Stimulated activated CD8-positive, alpha-beta memory T cell treated with anti-CD3 and anti-CD28 coated beads, Interleukin-12 subunit alpha, Interleukin-12 subunit beta, amount 100 ng/mL, for 24 hours (primary cell): ENCODE results near the gene FGF3.

ENCODE experiments used
- DNase-seq: peaks from one replicate; pipeline ENCODE4 v3.0.0-alpha.2; 2020; ENCODE audit errors: extremely low read depth

FGF3 gene

DNA sequence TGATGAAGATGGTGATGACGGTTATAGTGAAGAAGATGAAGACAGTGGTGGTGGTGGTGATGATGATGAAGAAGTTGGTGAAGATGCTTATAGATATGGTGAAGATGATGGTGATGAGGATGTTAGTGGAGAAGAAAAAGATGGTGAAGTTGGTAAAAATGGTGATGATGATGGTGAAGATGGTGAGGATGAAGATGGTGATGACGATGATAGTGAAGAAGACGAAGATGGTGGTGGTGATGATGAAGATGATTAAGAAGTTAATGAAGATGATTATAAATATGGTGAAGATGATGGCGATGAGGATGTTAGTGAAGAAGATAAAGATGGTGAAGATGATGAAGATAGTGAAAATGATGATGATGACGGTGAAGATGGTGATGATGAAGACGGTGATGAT, 25.2 kb upstream of the FGF3 start:
- DNase-seq: no peak

DNA sequence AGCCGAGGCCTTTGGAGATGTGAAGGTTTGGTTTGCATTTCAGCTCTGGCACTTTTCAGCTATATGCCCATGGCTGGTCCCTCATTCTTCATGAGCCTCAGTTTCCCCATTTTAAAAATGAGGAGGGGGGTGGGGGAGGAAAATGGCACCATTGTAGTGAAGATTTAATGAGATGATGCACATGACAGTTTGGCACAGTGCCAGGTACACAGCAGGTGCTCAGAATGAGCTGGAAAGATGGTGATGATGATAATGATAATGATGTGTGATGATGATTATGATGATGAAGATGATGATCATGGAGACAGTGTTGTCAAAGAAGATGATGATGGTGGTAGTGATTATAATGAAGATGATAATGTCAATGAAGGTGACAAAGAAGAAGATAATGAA, 24.3 kb upstream of the FGF3 start:
- DNase-seq: no peak

DNA sequence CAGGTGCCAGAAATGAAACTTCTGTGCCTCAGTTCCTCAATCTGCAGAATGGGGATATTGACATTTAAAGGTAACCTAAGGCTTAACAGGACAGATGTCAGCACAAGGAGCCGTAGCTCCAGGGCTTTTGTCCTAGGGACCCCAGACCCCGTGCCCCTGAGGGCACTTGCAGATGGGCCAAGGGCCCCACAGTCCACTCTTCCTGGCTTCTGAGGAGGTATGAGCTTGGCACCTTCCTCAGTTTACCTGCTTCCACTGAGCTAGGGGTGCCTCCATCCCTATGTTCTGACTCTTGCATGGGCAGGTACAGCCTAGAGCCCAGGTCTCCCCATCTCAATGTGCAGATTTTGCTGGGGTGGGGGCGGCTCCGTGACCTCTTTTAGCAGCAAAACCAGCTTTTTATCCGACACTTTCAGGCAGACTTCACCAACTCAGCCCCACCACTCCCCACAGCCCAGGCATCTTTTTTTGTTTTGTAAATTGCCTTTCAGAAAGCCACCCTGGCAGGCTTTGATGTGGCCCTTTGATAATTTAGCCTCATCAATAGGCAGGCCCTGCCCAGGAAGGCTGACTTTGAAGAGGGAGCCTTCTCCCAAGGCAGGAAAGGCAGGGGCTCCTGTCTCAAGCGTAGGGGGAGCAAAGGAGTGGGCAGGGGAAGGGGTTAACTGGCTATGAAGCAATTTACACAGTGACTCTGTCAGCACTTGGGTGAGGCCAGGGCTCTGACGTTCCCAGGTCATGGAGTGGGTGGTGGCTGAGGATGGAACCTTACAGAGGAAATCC, 23.7 kb upstream of the FGF3 start:
- no peak for DNase-seq

DNA sequence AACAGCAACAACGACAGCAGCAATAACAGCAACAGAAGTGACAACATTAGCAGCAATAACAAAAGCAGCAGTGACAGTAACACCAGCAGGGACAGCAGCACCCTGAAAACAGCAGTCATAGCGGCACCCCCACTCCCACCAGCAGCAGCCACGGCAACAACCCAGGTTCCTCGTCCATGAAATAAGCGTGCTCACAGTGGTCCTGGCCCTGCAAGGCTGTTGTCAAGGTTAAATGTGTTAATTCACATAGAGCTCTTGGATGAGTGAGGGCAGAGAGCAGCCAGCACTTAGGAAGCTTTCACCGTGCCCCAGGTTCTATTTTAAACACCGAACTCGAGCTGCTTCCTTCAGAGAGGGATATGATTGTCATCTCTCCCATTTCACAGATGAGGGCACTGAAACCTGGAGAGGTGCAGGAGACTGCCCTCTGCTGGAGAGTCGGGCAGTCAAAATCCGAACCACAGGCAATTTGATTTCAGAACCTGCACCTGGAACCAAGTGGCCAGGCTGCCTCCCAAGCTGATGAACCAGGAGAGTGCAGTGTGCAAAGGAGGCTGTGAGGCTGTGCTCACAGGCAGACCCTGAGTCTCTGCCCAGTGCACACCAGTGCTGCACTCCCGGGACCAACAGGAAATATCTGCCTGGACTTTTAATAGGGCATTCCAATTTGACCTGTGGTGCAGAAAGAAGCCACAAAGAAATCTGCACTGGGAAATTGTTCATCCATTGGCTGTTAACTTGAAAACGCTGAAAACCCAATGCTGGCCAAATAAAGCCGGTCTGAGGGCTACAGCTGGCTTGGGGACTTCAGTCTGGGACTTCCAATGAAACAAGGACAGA, 22.9 kb upstream of the FGF3 start:
- DNase-seq: no peak

DNA sequence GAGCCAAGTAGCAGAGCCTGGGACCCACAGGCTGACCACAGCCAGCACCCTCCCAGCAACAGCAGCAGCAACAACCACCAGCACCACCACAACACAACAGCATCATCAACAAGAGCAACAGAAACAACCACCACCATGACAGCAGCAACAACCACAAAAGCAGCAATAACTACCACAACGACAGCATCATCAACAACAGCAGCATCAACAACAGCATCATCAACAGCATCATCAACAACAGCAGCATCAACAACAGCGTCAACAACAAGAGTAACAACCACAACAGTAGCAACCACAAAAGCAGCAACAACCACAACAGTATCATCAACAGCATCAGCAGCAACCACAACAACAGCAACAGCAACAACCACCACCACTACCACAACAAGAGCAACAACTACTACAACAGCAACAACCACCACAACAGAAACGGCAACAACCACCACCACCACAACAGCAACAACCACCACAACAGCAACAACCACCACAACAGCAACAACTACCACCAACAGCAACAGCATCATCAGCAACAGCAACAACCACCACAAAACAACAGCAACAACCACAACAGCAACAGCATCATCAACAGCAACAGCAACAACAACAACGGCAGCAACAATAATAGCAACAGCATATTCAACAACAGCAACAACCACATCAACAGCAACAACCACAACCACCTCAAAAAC, 22.1 kb upstream of the FGF3 start:
- no peak for DNase-seq

DNA sequence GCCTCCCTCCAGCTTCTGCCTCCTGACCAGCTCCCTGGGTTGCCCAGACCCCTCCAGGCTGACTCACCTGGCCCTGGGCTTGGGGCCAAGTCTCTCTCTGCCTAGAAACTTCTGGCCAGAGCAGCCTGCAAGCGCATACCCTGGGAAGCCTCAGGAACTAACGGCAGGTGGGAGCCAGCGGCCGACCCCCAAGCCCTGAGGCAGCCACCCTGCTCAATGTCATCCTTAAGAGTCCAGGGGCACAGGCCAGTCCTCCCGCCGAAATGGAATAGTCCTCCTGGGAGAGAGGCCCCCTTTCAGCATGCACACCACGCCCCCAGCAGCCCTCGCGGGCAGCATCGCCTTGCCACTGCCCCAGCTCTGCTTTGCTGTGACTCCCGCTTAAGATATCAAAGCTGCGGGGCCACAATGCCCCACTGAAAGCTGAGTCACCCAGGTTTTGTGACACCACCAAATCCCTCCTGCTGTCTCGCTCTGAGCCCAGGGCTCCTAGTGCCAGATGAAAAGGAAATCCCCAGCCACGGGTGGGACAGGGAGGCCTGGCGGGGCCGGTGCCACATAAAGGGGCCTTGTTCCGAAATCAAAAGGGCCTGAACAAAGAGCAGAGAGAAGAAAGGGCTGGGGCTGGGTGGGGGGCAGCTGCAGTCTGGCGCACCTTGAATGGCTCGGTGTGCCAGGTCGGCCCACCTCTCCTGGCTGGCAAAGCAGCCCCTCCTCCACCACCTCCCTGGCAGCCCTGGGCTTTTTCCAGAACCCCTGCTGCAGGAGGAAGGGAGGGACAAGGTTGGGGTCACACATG, 21.4 kb upstream of the FGF3 start:
- DNase-seq: no peak

DNA sequence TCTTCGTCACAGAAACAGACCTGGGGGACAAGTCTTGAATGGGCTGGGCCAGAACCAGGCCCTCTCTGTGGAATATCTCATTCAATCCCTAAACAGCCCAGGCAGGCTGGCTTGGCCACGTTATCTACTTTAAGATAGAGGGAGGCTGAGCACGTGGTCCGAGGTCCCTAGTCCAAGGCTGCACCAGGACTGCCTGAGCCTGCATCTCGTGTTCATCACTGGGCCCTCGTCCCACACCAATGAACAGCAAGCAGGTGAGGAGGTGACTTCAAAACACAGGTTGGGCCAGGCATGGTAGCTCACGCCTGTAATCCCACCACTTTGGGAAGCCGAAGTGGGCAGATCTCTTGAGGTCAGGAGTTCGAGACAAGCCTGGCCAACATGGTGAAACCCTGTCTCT, 20.3 kb upstream of the FGF3 start:
- no peak for DNase-seq

DNA sequence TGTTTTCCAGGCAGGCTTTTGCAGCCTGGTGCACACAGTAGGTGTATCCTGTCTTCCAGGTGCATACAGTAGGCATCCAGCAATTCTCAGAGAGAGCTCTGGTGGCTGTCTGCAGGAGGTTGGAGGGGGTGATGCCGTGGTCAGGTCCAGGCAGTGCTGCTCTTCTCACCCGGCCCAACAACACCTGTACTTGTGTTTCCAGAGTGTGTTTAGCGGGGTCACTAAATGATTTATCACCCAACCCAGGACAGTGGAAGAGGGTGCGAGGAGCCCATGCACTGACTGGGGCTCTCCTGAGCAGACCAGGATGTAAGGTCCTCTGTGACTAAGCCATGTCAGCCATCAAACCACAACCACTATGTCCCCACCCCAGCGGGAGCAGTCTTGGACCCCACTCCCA, 18.6 kb upstream of the FGF3 start:
- no peak for DNase-seq

DNA sequence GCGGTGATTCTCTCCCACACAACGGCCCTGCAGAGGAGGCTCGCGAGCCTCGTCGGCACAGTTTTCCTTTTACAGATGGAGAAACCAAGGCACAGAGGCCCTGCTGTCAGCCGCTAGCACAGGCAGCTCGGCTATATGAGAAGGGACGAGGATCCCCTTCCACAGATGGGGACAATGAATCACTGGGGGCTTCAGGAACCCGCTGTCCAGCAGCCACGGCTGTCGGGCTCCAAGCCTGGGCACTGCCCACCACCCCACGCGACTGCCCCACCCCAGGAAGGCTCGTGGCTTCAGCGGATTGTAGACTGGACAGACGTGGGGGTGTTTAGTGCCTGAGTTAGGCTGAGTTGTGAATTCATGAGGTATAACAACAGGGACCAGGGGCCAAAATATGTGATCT, 17.2 kb upstream of the FGF3 start:
- DNase-seq: no peak

DNA sequence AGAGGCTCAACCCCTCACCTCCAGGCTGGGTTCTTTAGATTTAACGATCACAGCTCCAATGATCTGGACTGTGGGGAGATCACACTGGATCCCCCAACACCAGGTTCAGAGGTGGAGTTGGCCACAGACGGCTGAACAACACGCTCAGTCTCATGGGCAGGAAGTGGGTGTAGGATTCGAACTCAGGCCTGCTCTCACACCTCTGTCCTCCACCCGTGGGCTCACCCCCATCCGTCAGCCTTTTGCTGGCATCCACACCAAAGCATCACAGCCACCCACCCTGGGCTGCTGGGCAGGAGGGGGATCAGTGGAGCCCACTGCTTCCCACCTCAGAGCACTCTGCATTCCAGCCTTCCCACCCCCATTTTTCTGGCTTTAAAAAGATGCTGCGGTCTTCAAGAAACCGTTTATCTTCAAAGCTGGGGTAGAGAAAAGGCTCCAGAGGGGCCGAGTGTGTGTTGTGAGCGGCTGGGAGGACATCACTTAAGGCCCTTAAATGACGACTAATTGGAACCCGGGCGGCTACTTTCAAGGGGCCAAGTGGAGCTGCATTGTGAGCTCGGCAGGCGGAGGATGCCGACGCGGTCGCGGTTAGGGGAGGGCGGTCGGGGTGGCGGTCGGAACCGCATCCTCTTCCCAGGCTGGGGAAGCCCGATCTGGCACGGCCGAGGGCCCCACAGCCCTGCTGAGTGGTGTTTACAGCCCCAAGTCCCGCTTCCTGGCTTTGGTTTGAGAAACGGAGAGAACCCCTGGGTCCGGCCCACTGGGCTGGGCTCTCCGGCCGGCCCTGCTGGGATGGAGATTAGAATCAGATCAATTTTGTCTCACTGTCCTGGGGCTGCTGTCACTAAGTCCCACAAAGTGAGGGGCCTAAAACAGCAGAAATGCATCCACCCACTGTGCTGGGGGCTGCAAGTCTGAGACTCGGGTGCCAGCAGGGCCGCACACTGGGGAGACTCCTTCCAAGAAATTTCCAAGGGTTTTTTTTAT, 15.9 kb upstream of the FGF3 start:
- DNase-seq: no peak

DNA sequence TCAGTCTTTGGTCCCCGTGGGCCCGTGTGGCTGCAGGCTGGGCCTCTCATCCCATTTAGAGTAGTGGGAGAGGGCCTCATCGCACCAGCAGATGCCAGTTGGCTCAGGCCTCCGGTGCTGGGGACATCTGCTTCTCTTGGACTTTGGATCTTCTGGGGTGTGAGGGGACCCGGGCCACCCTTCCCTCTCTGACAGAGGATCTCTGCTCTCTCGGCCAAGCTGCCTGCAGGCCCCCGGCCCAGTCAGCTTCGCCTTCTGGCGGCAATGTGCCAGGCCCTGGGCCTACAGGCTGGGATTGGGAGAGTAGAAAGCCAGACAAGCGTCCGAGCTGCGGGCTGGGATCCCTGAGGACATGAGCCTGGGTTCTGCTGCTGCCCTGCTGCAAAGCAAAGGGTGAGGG, 15.0 kb upstream of the FGF3 start:
- no peak for DNase-seq

DNA sequence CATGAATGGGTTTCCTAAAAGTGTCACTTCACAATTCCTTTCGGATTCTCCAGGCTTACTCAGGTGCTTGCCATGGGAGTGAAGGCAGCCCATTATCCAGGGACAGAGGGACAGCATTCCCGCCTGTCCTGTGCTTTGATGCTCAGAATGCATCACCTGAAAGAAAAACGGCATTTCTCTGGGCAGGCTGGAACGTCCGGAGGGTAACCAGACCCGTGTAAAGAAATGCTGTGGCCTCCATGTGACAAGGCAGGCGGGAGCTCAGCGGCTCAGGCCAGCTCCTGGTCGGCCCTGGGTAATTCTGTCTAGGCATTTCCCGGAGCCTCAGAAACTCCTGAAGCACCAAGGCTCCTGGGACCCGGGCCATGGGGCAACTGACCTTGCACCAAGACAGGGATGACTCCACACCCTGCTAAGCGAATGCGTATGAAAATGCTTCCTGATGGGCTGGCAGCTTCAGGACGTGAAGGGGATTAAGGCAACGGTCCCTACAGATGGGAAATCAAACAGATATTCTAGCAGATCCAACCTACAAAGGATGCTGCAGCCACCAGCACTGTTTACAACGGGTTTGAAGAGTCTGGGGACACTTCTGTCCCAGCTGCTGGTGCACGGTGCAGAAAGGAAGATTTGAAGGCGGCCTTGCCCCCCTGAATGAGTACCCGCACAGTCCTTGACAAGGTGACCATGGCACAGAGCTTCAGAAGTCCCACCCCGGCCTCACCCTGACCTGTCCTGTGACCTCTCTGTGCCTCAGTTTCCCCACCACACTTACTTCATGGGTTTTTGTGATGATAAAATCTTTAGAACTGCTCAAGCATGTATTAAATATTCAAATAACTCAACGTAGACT, 13.6 kb upstream of the FGF3 start:
- DNase-seq: no peak

DNA sequence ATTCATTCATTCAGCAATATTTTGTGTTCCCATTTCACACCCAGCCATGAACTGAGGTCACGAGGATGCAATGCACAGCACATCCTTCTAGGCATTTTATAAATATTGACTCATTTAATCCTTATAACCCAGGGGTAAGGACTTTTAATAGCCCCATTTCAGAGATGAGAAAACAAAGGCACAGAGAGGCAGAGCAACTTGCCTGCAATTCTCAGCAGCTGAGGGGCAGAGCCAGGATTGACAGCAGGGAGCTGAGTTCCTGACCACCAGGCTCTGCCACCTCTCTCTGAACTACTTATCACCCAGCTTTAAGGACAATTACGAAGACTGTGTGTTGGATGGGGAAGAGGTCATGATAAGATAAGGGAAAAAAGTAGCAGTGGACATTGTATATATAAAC, 12.8 kb upstream of the FGF3 start:
- no peak for DNase-seq

DNA sequence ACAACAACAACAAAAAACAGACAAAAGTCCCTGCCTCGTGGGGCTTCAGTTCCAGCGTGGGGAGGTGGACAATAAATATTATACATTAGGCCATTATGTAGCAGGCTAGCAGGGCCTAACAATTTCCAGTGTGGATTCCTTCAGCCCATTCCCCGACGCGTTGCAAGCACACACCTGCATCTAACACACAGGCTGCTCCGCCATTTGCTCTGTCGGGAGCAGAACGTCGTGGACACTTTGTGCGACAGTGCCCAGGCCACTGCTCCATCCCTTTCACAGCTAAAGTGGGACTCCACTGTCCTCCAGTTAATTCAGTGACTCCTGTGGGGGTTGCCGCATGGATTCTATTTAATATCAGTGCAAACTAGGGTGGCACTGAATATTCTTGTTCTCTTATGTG, 10.9 kb upstream of the FGF3 start:
- no peak for DNase-seq

DNA sequence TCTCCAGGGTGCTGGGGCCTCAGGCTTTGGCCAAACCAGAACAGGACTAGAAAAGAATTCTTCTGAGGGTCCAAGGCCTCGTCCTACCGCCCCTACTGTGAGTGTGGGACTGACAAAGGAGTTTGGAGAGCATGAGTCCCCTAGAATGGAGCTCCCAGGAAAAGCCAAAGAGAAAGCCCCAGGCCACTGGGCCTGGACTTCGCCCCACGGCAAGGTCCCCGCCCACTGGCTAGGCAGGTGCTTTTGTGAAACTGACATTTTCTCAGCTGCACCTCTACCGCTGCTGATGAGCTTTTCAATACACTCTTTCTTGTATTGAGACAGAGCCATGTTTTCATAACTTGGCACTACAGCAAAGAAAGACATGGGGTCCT, 9.7 kb upstream of the FGF3 start:
- no peak for DNase-seq

DNA sequence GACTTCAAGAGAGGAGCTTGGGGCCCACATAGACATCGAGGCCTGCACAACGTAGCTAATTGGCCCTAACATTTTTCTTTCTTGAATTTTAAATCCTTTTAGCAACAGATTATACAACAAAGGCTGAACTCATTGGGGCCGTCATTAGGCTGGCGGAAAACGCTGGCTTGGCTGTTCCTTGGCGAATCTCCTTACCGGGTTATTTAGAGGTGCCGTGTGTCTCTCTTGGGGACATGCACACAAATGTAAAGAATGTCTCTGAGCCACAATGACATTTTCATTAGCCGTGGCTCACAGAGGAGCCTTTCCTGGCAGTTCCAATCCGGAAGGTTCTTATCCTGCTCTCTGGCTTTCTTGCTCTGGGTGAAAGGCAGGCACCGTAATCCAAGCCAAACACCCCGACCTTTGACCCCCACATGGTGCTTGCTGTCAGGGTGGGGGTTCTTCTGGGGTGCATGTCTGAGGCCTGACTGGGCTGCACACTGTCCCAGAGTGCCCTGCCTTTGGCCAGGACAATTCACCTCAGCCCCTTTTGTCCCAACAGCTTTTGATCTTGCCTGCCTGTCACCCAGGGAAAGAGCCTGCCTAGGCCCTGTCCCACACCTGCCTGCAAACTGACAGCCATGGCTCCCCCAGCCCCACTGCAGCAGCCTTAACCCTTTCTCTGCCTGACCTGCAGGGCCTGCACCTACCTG, 9.2 kb upstream of the FGF3 start:
- DNase-seq: no peak

DNA sequence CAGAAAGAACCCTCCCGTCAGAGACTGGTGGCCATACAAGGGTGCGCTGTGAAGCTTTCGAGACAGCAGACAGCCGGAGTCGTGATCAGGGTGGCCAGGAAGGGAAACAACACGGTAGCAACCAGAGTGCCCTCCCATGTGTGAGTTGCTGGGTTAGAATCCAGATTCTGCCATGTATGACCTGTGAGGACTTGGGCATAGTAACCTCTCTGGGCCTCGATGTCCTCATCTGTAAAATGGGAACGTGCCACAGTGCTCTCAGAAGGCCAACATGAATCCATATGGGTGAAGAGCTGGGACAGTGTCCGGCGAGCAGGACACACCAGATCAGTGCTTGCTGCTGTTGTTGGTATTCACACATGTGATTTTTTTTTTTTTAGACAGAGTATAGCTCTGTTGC, 7.6 kb upstream of the FGF3 start:
- DNase-seq: no peak

DNA sequence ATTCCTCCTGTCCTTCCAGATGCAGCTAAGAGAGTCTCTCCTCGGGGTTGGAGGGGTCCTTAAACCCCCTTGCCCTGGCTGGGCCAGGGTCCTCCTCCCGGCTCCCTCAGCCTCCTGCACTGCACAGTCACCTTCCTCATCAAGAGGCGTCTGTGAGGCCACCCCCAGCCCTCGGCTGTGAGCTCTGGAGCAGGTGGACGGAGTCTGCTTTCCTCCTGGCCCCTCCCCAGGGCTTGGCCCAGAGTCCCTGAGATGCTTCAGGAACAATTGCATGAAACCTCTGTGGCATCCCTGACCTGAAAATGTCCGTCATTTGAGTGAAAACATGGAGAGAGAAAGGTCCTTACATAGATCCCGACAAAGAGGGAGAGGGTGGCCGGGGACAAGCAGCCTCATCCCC, 6.7 kb upstream of the FGF3 start:
- DNase-seq: no peak
